Calu3 (cell line): ENCODE results near the gene ATP11C. TPM values are rescaled to one million over a fixed set of nuclear protein-coding genes. Genes with fewer than 3 reads are reported as not detected.
"Not testable (repeated sequence)": the region's sequence is repeated elsewhere in the genome, so short reads cannot be mapped to it uniquely, and the experiment has no call there.

Experiments used
- BruUV-seq: library from RNA; stranded (reverse); fragments of 400-500 nt; replicated peaks from 2 replicates; lab custom pipeline; 2021; lab: Mats Ljungman, UMichigan
- CTCF ChIA-PET: fragments of 300-600 bp; sonication (Branson Sonifier 250); formaldehyde crosslinking; loops from one replicate; lab custom pipeline; 2022; ENCODE audit warnings: antibody characterized with exemption; lab: Charles Lee
- DNase-seq: peaks from one replicate; pipeline ENCODE4 v3.0.0; 2022
- H3K27ac Mint-ChIP-seq: one replicate; pipeline ENCODE4 v1.8.0; 2022; ENCODE audit warnings: mixed read lengths; ENCODE audit not compliant: unreplicated experiment
- H3K27me3 Mint-ChIP-seq: one replicate; pipeline ENCODE4 v1.8.0; 2022; ENCODE audit warnings: mixed read lengths; ENCODE audit not compliant: unreplicated experiment
- H3K36me3 Mint-ChIP-seq: one replicate; pipeline ENCODE4 v1.8.0; 2022; ENCODE audit warnings: mild to moderate bottlenecking, moderate library complexity, mixed read lengths; ENCODE audit not compliant: insufficient read depth, unreplicated experiment
- H3K4me1 Mint-ChIP-seq: one replicate; pipeline ENCODE4 v1.8.0; 2022; ENCODE audit warnings: mild to moderate bottlenecking, low read depth, mixed read lengths; ENCODE audit not compliant: unreplicated experiment
- H3K4me3 Mint-ChIP-seq: one replicate; pipeline ENCODE4 v1.8.0; 2022; ENCODE audit warnings: mild to moderate bottlenecking, low read depth, moderate library complexity, mixed read lengths; ENCODE audit not compliant: unreplicated experiment
- H3K9me3 Mint-ChIP-seq: one replicate; pipeline ENCODE4 v1.8.0; 2022; ENCODE audit warnings: low read depth, mixed read lengths; ENCODE audit not compliant: unreplicated experiment
- CTCF ChIP-seq: fragments of 200-600 bp; IDR thresholded peaks from one replicate; pipeline ENCODE4 v1.8.0; 2022; ENCODE audit warnings: antibody characterized with exemption; ENCODE audit not compliant: unreplicated experiment
- intact Hi-C: fragments of 100-400 bp; cut with micrococcal nuclease; formaldehyde crosslinking; loops from one replicate; pipeline ENCODE4 v1.10.0; 2022; ENCODE audit not compliant: unreplicated experiment
- total RNA-seq: library from RNA; stranded (reverse); gene quantifications from 2 replicates; pipeline ENCODE4 v1.2.3, GENCODE V29; 2022

The ATP11C gene
- total RNA-seq, 1 experiment from 2014 or later: 19.7 TPM

- CTCF ChIA-PET: no interaction called here
- BruUV-seq: no TSS peak
- no peaks in the 10 kb centered on the region for H3K27me3 Mint-ChIP-seq
- TF ChIP-seq CTCF: no peak
- no peaks in the 10 kb centered on the region for H3K36me3 Mint-ChIP-seq
- H3K4me3 Mint-ChIP-seq: no peak overlapping the region
- no peaks in the 10 kb centered on the region for H3K9me3 Mint-ChIP-seq
- intact Hi-C loops: no loop called here
- peaks cover 7% of the 10 kb centered on the region for H3K4me1 Mint-ChIP-seq
- H3K27ac Mint-ChIP-seq: no peak overlapping the region
- DNase-seq: no peak
These were observed 8.2 kb downstream of the ATP11C start for GRCh38 chrX:139924696-139925095.

- intact Hi-C loops: no loop called here
- Mint-ChIP-seq H3K27me3 (no peaks in the 10 kb centered on the region), H3K4me1 (peaks cover 2% of the 10 kb centered on the region), H3K27ac (no peak overlapping the region), H3K4me3 (no peak overlapping the region), H3K9me3 (no peaks in the 10 kb centered on the region), H3K36me3 (no peaks in the 10 kb centered on the region)
- BruUV-seq: no TSS peak
- TF ChIP-seq CTCF: no peak
- DNase-seq: no peak
- CTCF ChIA-PET: no interaction called here
These were observed 8.7 kb downstream of the ATP11C start for GRCh38 chrX:139924069-139924695.

GRCh38 chrX:139921142-139921541 lies 11.7 kb downstream of the ATP11C start:
- H3K9me3 Mint-ChIP-seq, CTCF ChIA-PET, H3K27me3 Mint-ChIP-seq, H3K4me1 Mint-ChIP-seq, H3K4me3 Mint-ChIP-seq, intact Hi-C loops, H3K36me3 Mint-ChIP-seq, BruUV-seq, H3K27ac Mint-ChIP-seq, DNase-seq: not testable (repeated sequence)

GRCh38 chrX:139920316-139920715 lies 12.5 kb downstream of the ATP11C start:
- intact Hi-C loops: no loop called here
- no peak for TF ChIP-seq CTCF
- no TSS peak for BruUV-seq
- H3K27me3 Mint-ChIP-seq: no peaks in the 10 kb centered on the region
- no peaks in the 10 kb centered on the region for H3K36me3 Mint-ChIP-seq
- H3K4me1 Mint-ChIP-seq: no peaks in the 10 kb centered on the region
- H3K9me3 Mint-ChIP-seq: no peaks in the 10 kb centered on the region
- DNase-seq: no peak
- no peak overlapping the region for H3K27ac Mint-ChIP-seq
- CTCF ChIA-PET: no interaction called here
- H3K4me3 Mint-ChIP-seq: no peak overlapping the region

GRCh38 chrX:139914421-139914820 lies 18.4 kb downstream of the ATP11C start:
- Mint-ChIP-seq H3K36me3 (no peaks in the 10 kb centered on the region), H3K27me3 (no peaks in the 10 kb centered on the region), H3K4me3 (no peak overlapping the region), H3K4me1 (no peaks in the 10 kb centered on the region), H3K27ac (no peak overlapping the region), H3K9me3 (no peaks in the 10 kb centered on the region)
- no peak for DNase-seq
- no TSS peak for BruUV-seq
- TF ChIP-seq CTCF: no peak
- CTCF ChIA-PET: no interaction called here
- intact Hi-C loops: no loop called here
